T follicular helper cell (primary cell): Measurements from ENCODE around the gene KIFC1.

Source experiments
- DNase-seq: peaks from one replicate; pipeline ENCODE4 v3.0.0-alpha.2; 2020; ENCODE audit warnings: low read depth

KIFC1 gene

DNA sequence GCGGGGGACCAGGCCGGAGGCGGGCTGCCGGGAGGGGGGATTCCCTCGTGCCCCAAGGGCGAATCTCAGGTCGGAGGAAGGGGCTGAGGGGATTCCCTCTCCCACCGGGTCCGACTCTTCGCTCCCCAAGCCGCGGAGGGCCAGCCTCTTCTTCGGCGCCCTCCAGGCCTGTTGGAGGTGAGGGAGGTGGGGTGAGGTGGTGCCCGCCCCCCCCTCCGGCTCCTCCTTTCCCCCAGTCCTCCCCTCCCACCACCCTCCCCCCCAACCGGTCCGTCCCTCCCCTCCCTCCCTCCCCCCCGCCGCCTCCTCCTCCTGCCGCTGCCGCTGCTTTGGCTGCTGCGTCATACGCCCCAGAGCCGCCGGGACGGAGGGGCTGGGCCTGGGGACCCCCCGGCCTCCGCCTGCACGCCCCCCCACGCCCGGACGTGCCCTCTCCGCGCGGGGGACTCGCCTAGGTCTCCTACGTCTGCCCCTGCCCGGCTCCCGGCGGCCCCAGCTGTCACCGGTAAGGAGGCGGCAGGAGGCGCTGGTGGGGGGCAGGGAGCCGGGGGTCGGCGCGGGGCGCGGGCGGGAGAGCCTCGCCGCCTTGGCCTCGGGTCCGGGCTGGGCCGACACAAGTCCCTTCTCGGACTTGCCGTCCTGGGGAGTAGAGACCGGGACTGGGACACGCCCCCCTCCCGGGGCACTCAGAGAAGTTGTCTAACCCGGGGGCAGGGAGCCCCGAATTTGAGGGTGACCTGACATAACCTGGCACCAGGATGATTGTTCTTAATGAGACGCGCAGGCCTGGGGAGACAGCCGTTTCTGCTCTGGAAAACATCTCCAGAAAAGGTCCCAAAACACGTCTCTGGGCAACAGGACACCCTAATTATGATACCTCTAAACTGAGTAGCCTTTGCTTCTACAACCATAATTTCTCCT, 19.3 kb downstream of the KIFC1 start, which contains the start of gene PHF1:
Gene PHF1 (plus strand): TSS at position 304 of the 921 bp plus-strand sequence. CDS start 1,250 bp downstream, outside the sequence.
- DNase-seq: peak; percentile 80

DNA sequence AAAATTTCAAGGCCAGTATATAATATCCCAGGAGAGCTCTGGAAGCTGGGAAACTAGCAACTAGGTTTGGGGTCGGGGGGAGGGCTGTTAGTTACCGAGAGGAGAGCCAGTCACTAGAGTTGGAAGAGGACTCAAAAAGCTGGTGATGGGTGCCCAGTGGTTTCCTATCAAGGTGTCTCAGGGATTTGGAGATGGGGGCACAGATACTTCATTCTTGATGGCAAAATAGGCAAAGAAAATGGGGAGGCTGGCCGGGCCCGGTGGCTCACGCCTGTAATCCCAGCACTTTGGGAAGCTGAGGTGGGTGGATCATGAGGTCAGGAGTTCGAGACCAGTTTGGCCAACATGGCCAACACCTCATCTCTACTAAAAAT, 20.0 kb downstream of the KIFC1 start:
- no peak for DNase-seq

DNA sequence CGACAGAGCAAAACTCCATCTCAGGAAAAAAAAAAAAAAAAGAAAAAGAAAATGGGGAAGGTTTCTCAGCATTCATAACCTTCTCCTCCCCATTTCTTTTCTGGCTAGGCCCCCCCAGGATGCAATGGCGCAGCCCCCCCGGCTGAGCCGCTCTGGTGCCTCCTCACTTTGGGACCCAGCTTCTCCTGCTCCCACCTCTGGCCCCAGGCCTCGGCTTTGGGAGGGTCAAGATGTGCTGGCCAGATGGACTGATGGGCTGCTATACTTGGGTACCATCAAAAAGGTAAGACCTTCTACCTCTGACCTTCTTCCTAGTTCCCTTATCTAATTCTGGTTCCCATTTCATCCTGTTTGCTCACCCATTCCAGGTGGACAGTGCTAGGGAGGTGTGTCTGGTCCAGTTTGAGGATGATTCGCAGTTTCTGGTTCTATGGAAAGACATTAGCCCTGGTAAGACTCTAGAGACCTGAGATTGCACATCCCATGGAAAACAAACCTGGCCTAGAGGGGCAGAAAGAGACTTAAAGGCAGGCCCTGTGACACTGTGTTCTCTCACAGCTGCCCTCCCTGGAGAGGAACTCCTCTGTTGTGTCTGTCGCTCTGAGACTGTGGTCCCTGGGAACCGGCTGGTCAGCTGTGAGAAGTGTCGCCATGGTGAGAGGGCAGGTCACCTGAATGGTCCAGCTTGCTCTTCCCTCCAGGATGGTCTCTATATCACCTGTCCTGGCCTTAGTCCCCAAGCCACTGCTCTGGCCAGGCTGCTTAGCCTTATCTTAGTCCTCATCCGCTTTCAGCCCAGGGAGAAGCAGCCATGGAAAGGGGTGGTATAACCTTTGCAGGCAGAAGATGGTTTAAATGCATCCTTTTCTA, 20.8 kb downstream of the KIFC1 start:
- no peak for DNase-seq

- no peak for DNase-seq
These were observed 21.9 kb downstream of the KIFC1 start for GRCh38 chr6:33413241-33414120.

DNA sequence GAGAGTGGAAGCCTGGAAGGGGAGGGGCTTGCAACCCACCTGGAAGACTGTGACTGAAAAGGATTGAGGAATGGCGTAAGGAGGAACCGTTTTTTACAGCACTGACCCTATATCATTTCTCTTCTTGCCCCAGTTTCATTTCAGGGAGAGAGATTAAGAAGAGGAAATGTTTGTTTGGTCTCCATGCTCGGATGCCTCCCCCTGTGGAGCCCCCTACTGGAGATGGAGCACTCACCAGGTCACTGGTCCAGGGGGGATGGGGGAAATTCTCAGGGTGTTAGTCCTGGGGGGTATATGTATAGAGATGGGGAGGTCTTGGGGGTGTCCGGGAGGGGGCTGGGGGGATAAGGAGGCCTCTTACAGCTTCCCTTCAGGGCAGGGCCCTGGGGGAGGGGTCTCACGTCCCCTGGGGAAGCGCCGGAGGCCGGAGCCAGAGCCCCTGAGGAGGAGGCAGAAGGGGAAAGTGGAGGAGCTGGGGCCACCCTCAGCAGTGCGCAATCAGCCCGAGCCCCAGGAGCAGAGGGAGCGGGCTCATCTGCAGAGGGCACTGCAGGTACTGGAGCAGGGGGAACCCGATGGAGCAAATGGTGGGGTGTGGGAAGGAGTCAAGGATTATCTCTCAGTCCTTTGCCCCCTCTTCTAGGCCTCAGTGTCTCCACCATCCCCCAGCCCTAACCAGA, 23.1 kb downstream of the KIFC1 start:
- DNase-seq: no peak

DNA sequence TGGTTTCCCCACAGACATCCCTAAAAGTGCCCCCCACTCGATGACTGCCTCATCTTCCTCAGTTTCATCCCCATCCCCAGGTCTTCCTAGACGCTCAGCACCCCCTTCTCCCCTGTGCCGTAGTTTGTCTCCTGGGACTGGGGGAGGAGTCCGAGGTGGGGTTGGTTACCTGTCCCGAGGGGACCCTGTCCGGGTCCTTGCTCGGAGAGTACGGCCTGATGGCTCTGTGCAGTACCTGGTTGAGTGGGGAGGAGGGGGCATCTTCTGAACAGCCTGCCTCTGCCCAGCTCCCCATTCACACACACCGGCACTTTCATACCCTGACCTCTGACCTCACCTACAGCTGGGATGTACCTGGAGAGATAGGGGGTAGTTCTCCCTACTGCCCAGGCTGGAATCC, 24.2 kb downstream of the KIFC1 start:
- no peak for DNase-seq

GRCh38 chr6:33416386-33417127, 24.9 kb downstream of the KIFC1 start:
- no peak for DNase-seq

DNA sequence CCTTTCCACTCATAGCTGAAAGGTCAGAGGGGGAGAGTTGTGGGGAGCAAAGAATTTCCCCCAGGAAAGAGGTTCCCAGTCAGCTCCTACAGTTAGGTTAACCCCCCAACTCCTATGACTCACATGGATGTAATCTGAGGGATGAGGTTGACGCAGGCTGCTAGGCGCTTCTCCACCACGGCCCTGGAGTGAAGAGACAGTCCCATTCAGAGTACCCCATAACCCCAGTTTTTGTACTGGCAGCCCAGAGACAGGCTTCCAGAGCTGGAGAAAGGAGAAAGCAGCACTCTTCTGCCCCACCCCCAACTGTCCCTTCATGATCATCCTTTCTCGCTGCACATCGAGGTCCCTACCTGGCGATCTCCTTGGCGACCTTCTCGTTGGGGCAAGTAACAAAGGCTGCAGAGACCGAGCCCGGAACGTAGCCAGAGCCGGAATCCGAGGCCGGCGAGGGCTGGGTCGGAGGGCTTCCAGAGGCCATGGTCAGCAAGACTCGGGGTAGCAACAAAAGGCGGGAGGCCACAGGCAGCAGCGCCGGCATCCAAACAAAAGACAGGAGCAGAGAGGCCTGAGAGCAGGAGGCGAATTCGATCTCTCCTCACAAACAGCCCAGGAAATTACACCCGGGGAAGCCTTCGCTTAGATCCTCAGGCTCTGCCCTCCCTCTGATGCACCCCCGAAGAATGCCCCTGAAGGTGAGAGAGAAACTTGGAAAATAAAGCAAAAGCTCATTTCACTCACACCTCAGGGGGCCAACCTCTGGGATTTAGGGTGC, 25.7 kb downstream of the KIFC1 start:
- DNase-seq: no peak

DNA sequence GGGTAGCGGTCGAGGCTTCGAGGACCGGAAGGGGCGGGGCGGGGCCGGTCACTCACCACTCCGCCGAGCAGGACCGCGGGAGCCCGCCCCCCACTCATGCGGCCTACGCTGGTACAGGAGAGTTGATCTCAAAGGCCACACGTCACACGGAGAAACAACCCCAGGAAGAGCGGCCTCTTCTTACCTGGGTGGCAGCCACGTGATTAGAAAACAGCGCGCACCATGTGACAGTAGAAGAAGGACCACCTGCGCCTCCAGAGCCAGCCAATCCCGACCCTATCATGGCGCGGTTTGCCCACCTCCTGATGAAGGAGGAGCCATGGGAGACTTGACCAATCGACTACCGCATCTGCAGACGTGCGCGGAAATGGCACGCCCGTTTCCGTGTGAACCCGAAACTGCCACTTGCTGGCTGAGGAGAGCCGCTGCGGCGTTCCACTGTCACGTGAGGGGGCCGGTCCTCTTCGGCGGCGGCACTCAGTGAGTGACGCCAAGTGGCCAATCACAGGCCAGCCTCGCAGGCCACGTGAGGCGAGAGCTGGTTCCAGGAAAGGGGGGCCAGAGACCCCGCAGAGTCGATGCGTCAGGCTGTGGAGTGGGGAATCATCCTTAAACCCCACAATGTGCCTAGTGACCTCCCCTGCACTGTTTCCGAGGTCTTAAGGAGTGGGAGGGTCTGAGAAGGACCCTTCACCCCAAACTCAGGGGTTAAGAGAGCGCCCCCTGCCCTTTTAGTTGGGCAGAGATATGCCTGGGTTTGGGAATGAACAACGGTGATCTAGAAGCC, 26.5 kb downstream of the KIFC1 start, which contains the start of gene CUTA:
Gene CUTA (minus strand): TSS at position 205 of the 787 bp plus-strand sequence. CDS start 107 bp downstream, at position 98.
- DNase-seq: peak; percentile 99

DNA sequence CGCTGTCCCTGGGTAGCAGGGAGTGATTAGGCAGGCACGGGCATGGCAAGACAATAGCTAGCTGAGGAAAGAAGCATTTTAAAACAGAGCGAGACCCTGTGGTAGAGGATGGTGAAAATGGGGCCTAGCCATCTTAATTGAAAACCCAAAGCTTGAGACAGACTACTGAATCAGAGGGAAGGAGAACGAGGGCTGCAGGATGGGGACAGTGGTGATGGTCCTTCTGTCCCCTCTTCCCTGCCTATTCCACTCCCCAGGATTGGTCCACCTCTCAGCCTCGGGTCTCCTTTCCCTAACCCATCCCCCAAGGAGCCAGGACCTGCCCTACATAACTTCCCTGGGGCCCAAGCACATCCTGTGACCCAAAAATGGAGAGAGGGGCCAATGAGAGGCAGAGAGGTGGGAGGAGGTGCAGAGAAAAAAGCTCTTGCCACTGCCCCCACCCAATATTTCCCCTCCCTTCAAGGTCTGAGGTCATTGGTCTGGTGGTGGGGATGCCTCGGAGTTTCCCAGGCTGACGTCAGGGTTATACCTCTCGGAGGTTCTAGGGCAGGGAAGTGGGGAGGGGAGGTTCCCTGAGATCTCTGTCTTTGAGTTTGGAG, 27.2 kb downstream of the KIFC1 start:
- DNase-seq: no peak

DNA sequence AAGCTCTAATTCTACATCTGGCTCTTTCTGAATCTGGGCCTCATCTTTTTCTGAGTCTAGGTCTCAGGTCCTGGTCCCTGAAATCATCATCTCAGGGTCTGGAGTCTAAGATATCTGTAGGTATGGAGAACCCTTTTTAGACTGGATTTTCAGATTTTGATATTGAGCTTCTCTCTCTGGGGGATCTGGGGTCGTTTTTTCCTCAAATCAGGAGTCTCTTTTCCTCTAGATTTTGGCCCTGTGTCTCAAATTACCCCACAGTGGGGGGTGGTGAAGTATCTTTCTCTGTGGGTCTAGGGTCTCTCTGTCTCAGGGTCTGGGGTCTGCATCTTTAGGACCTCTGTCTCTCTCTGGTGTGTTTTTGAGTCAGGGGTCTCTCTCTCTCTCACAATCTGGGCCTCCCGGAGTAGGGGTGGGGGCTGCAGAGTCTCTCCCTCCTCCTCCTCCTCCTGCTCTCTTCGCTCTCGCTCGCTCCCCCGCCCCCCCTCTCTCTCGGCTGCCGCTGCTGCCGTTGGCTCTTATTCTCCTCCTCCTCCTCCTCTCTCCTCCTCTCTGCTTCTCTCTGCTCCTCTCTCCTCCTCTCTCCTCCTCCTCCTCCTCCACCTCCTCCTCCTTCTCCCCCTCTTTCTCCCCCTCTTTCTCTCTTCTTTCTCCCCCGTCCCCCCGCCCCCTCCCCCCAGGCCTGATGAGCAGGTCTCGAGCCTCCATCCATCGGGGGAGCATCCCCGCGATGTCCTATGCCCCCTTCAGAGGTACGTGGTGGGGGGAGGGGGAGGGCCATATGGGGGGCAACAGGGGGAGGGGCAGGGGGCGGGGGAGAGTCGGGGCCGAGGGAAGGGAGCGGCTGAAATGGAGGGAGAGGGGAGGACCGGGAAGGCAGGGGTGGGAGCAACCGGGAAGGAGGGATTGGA, 28.2 kb downstream of the KIFC1 start, which contains the start of gene SYNGAP1:
Gene SYNGAP1 (plus strand): TSS at position 486 of the 911 bp plus-strand sequence. CDS start 200 bp downstream, at position 686.
- no peak for DNase-seq

DNA sequence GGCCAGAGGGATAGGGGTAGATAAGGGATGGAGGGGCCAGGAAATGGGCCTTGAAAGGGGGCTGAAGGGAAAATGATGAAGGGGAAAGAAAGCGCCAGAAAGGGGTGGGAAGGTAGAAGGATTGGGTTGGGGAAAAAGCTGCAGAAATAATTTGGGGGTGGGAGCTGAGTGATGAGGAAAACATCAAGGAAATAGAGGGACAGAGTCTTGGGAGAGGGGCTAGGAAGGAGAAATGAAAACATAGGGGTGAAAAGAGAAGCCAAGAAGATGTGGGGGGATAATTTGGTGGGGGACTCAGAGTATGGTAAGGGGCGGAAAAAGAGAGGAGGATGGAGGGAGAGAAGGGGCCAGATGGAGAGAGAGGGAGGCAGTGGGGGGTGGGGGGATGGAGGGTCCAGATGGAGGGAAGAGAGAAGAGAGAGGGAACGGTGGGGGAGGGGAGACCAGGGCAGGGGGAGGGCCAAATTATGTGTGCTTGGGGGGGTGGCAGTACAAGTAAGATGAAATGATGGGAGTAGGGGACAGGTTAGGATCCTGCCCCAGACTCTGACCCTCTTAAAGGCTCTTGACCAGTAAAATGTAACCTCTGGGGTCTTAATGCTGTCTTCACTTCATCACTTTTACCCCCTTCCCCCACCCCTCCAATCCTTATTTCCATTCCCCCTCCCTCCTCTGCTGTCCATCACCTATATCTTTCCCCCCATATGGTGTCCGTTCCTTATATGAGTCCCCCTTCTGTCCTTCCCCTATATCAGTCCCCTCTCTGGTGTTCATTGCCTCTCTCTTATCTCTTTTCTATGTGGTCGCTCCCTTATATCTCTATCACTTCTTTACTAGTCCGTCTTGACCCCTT, 29.1 kb downstream of the KIFC1 start:
- no peak for DNase-seq

GRCh38 chr6:33421344-33421643, 29.7 kb downstream of the KIFC1 start:
- DNase-seq: no peak

DNA sequence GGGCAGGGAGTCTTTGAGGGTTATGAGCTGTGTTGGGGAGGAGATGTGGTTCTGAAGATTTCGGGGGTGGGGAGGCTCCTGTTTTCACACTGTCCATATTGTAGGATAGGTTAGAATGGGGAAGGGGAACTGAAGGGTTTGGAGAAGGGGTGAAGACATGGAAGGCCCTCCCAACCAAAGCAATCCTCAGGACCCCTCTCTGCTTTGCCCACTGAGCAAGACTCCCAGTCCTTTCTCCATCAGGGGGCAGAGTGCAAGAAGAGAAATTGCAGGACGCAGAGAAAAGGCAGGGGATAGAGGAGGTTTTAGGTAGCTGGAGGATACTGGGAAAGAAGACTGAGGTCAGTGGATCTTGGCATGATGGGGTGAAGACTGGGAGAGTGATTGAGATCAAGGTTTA, 32.2 kb downstream of the KIFC1 start:
- no peak for DNase-seq

GRCh38 chr6:33424855-33425667, 33.4 kb downstream of the KIFC1 start:
- no peak for DNase-seq
